ENCODE results near the gene COX5A.
"Not testable (repeated sequence)": the region's sequence is repeated elsewhere in the genome, so short reads cannot be mapped to it uniquely, and the experiment has no call there.

COX5A gene

GRCh38 chr15:74889390-74889882 is 48.4 kb downstream of the COX5A start:
- peaks cover 17% of the 10 kb centered on the region for H3K4me1 ChIP-seq (ENCODE audit: control insufficient read depth, insufficient read depth, low read length, poor library complexity, severe bottlenecking)
- 40 to 44% methylated on average over 3 to 6 of the region's 8 CpGs for WGBS, 2 experiments (ENCODE audit: insufficient coverage in 2 of 2)
- H3K4me3 ChIP-seq (ENCODE audit: extremely low read depth, insufficient read depth, low read length, poor library complexity, severe bottlenecking), result peak overlapping the region; percentile 96
- H3K27ac ChIP-seq (ENCODE audit: low read depth, low read length, severe bottlenecking), result peak overlapping the region; percentile 57
- H3K9me3 ChIP-seq (ENCODE audit: control insufficient read depth, low read length), result no peaks in the 10 kb centered on the region
- peaks cover 28% of the 10 kb centered on the region for H3K36me3 ChIP-seq (ENCODE audit: control insufficient read depth, insufficient read depth, low read length)

GRCh38 chr15:74888716-74889115 is 49.2 kb downstream of the COX5A start:
- Histone ChIP-seq H3K9me3 (ENCODE audit: control insufficient read depth, low read length) (no peaks in the 10 kb centered on the region), H3K4me3 (ENCODE audit: extremely low read depth, insufficient read depth, low read length, poor library complexity, severe bottlenecking) (no peak overlapping the region), H3K36me3 (ENCODE audit: control insufficient read depth, insufficient read depth, low read length) (peaks cover 27% of the 10 kb centered on the region), H3K4me1 (ENCODE audit: control insufficient read depth, insufficient read depth, low read length, poor library complexity, severe bottlenecking) (peaks cover 17% of the 10 kb centered on the region), H3K27ac (ENCODE audit: low read depth, low read length, severe bottlenecking) (no peak overlapping the region)
- WGBS, 2 experiments (ENCODE audit: insufficient coverage in 2 of 2), result 100% methylated on average over 4 of the region's 4 CpGs

GRCh38 chr15:74887537-74888193 is 50.2 kb downstream of the COX5A start:
- not testable (repeated sequence) for H3K9me3 ChIP-seq (ENCODE audit: control insufficient read depth, low read length); H3K27ac ChIP-seq (ENCODE audit: low read depth, low read length, severe bottlenecking); H3K4me3 ChIP-seq (ENCODE audit: extremely low read depth, insufficient read depth, low read length, poor library complexity, severe bottlenecking)
- WGBS, 2 experiments (ENCODE audit: insufficient coverage in 2 of 2), result no CpG with 5 or more reads among the region's 10 CpGs
- Histone ChIP-seq H3K36me3 (ENCODE audit: control insufficient read depth, insufficient read depth, low read length) (peaks cover 16% of the 10 kb centered on the region), H3K4me1 (ENCODE audit: control insufficient read depth, insufficient read depth, low read length, poor library complexity, severe bottlenecking) (peaks cover 17% of the 10 kb centered on the region)

GRCh38 chr15:74885461-74885860 is 52.4 kb downstream of the COX5A start:
- H3K9me3 ChIP-seq (ENCODE audit: control insufficient read depth, low read length), result peaks cover 10% of the 10 kb centered on the region
- peaks cover 17% of the 10 kb centered on the region for H3K4me1 ChIP-seq (ENCODE audit: control insufficient read depth, insufficient read depth, low read length, poor library complexity, severe bottlenecking)
- H3K4me3 ChIP-seq (ENCODE audit: extremely low read depth, insufficient read depth, low read length, poor library complexity, severe bottlenecking), result no peak overlapping the region
- 88 to 100% methylated on average over 1 to 3 of the region's 5 CpGs for WGBS, 2 experiments (ENCODE audit: insufficient coverage in 2 of 2)
- no peaks in the 10 kb centered on the region for H3K36me3 ChIP-seq (ENCODE audit: control insufficient read depth, insufficient read depth, low read length)
- H3K27ac ChIP-seq (ENCODE audit: low read depth, low read length, severe bottlenecking), result no peak overlapping the region

GRCh38 chr15:74884428-74885223 is 53.2 kb downstream of the COX5A start:
- Histone ChIP-seq H3K27ac (ENCODE audit: low read depth, low read length, severe bottlenecking) (no peak overlapping the region), H3K36me3 (ENCODE audit: control insufficient read depth, insufficient read depth, low read length) (no peaks in the 10 kb centered on the region), H3K4me3 (ENCODE audit: extremely low read depth, insufficient read depth, low read length, poor library complexity, severe bottlenecking) (no peak overlapping the region), H3K4me1 (ENCODE audit: control insufficient read depth, insufficient read depth, low read length, poor library complexity, severe bottlenecking) (peaks cover 16% of the 10 kb centered on the region), H3K9me3 (ENCODE audit: control insufficient read depth, low read length) (peaks cover 10% of the 10 kb centered on the region)
- WGBS, 2 experiments (ENCODE audit: insufficient coverage in 2 of 2), result 72 to 80% methylated on average over 3 to 4 of the region's 4 CpGs

GRCh38 chr15:74882528-74882927 is 55.3 kb downstream of the COX5A start:
- peaks cover 4% of the 10 kb centered on the region for H3K4me1 ChIP-seq (ENCODE audit: control insufficient read depth, insufficient read depth, low read length, poor library complexity, severe bottlenecking)
- WGBS, 2 experiments (ENCODE audit: insufficient coverage in 2 of 2), result 90 to 95% methylated on average over 6 of the region's 6 CpGs
- peaks cover 10% of the 10 kb centered on the region for H3K9me3 ChIP-seq (ENCODE audit: control insufficient read depth, low read length)

GRCh38 chr15:74878273-74878672 is 59.6 kb downstream of the COX5A start:
- 80 to 100% methylated on average over 1 to 2 of the region's 4 CpGs for WGBS, 2 experiments (ENCODE audit: insufficient coverage in 2 of 2)
- H3K27ac ChIP-seq (ENCODE audit: low read depth, low read length, severe bottlenecking), result no peak overlapping the region
- peaks cover 10% of the 10 kb centered on the region for H3K9me3 ChIP-seq (ENCODE audit: control insufficient read depth, low read length)
- H3K36me3 ChIP-seq (ENCODE audit: control insufficient read depth, insufficient read depth, low read length), result no peaks in the 10 kb centered on the region
- no peak overlapping the region for H3K4me3 ChIP-seq (ENCODE audit: extremely low read depth, insufficient read depth, low read length, poor library complexity, severe bottlenecking)
- peaks cover 4% of the 10 kb centered on the region for H3K4me1 ChIP-seq (ENCODE audit: control insufficient read depth, insufficient read depth, low read length, poor library complexity, severe bottlenecking)

More at GRCh38 chr15:74882528-74882927, 55.3 kb downstream of the COX5A start:
- Histone ChIP-seq H3K36me3 (ENCODE audit: control insufficient read depth, insufficient read depth, low read length) (no peaks in the 10 kb centered on the region), H3K27ac (ENCODE audit: low read depth, low read length, severe bottlenecking) (no peak overlapping the region), H3K4me3 (ENCODE audit: extremely low read depth, insufficient read depth, low read length, poor library complexity, severe bottlenecking) (no peak overlapping the region)

- 41% methylated on average over 10 to 13 of the region's 16 CpGs for WGBS, 2 experiments (ENCODE audit: insufficient coverage in 2 of 2)
- Histone ChIP-seq H3K9me3 (ENCODE audit: control insufficient read depth, low read length) (no peaks in the 10 kb centered on the region), H3K4me3 (ENCODE audit: extremely low read depth, insufficient read depth, low read length, poor library complexity, severe bottlenecking) (peak overlapping the region; percentile 56), H3K27ac (ENCODE audit: low read depth, low read length, severe bottlenecking) (peak overlapping the region; percentile 53), H3K36me3 (ENCODE audit: control insufficient read depth, insufficient read depth, low read length) (peaks cover 12% of the 10 kb centered on the region), H3K4me1 (ENCODE audit: control insufficient read depth, insufficient read depth, low read length, poor library complexity, severe bottlenecking) (peaks cover 26% of the 10 kb centered on the region)
Observed at GRCh38 chr15:74873756-74874424, 64.0 kb downstream of the COX5A start.

GRCh38 chr15:74873036-74873755 is 64.7 kb downstream of the COX5A start, which contains the start of gene SCAMP2:
SCAMP2 (minus strand) TSS chr15:74873365; CDS start chr15:74873255, 110 bp downstream.
- Histone ChIP-seq H3K4me1 (ENCODE audit: control insufficient read depth, insufficient read depth, low read length, poor library complexity, severe bottlenecking) (peaks cover 26% of the 10 kb centered on the region), H3K27ac (ENCODE audit: low read depth, low read length, severe bottlenecking) (peak within 1 kb of the TSS; percentile 96), H3K9me3 (ENCODE audit: control insufficient read depth, low read length) (peaks cover 4% of the 10 kb centered on the region), H3K4me3 (ENCODE audit: extremely low read depth, insufficient read depth, low read length, poor library complexity, severe bottlenecking) (peak within 1 kb of the TSS; percentile 56), H3K36me3 (ENCODE audit: control insufficient read depth, insufficient read depth, low read length) (peaks cover 19% of the 10 kb centered on the region)
- WGBS, 2 experiments (ENCODE audit: insufficient coverage in 2 of 2), result 1 to 2% methylated on average over 26 to 28 of the region's 52 CpGs

GRCh38 chr15:74872702-74873035 is 65.2 kb downstream of the COX5A start:
- peaks cover 25% of the 10 kb centered on the region for H3K36me3 ChIP-seq (ENCODE audit: control insufficient read depth, insufficient read depth, low read length)
- peak overlapping the region; percentile 56 for H3K4me3 ChIP-seq (ENCODE audit: extremely low read depth, insufficient read depth, low read length, poor library complexity, severe bottlenecking)
- peak overlapping the region; percentile 96 for H3K27ac ChIP-seq (ENCODE audit: low read depth, low read length, severe bottlenecking)

More at GRCh38 chr15:74872702-74873035, 65.2 kb downstream of the COX5A start:
- H3K4me1 ChIP-seq (ENCODE audit: control insufficient read depth, insufficient read depth, low read length, poor library complexity, severe bottlenecking), result peaks cover 26% of the 10 kb centered on the region
- WGBS, 2 experiments (ENCODE audit: insufficient coverage in 2 of 2), result 0 to 1% methylated on average over 10 of the region's 11 CpGs
- H3K9me3 ChIP-seq (ENCODE audit: control insufficient read depth, low read length), result peaks cover 8% of the 10 kb centered on the region

Measured in mesodermal cell (in vitro differentiated cells).